SW480 (cell line): ENCODE results near the gene KATNAL2.

Source experiments
- DNase-seq: peaks from one replicate; pipeline ENCODE4 v3.0.0-alpha.2; 2016; ENCODE audit warnings: low spot score

The KATNAL2 gene

GRCh38 chr18:47115205-47115604 lies 197.8 kb downstream of the KATNAL2 start:
- no peak for DNase-seq

- DNase-seq: no peak
These were observed 201.6 kb downstream of the KATNAL2 start for GRCh38 chr18:47118981-47119380.

- DNase-seq: no peak
These were observed 203.0 kb downstream of the KATNAL2 start for GRCh38 chr18:47120428-47120827.

- no peak for DNase-seq
These were observed 203.7 kb downstream of the KATNAL2 start for GRCh38 chr18:47121146-47121545.

GRCh38 chr18:47141289-47141688 lies 223.9 kb downstream of the KATNAL2 start:
- DNase-seq: no peak

- no peak for DNase-seq
These were observed 225.8 kb downstream of the KATNAL2 start for GRCh38 chr18:47143153-47143552.

GRCh38 chr18:47143899-47144485 lies 226.6 kb downstream of the KATNAL2 start:
- no peak for DNase-seq

GRCh38 chr18:47146206-47146605 lies 228.8 kb downstream of the KATNAL2 start:
- DNase-seq: no peak

GRCh38 chr18:47149457-47150028 lies 232.1 kb downstream of the KATNAL2 start:
- no peak for DNase-seq

- DNase-seq: peak; percentile 56
These were observed 232.8 kb downstream of the KATNAL2 start, which contains the start of gene HDHD2 for GRCh38 chr18:47150029-47150823. TSS of gene HDHD2 (minus strand) at chr18:47150500. CDS start at chr18:47136439, 14,061 bp downstream.

GRCh38 chr18:47150824-47151366 lies 233.5 kb downstream of the KATNAL2 start:
- no peak for DNase-seq

- no peak for DNase-seq
These were observed 234.0 kb downstream of the KATNAL2 start for GRCh38 chr18:47151439-47151838.
